DMS 273 (cell line): ENCODE measurements around the gene TBX5.

Source experiments
- DNase-seq: peaks from one replicate; lab custom pipeline; 2025; ENCODE audit not compliant: unreplicated experiment; lab: John Stamatoyannopoulos, UW

Gene TBX5

GRCh38 chr12:114406316-114406983 is 506 bp upstream of the TBX5 start:
- DNase-seq: no peak

- no peak for DNase-seq
These were observed 922 bp downstream of the TBX5 start for GRCh38 chr12:114404926-114405518.

- DNase-seq: no peak
These were observed 1.6 kb downstream of the TBX5 start for GRCh38 chr12:114404083-114404925.

GRCh38 chr12:114403690-114404066 is 2.3 kb downstream of the TBX5 start:
- no peak for DNase-seq

- no peak for DNase-seq
These were observed 2.8 kb downstream of the TBX5 start for GRCh38 chr12:114403011-114403689.

DNA sequence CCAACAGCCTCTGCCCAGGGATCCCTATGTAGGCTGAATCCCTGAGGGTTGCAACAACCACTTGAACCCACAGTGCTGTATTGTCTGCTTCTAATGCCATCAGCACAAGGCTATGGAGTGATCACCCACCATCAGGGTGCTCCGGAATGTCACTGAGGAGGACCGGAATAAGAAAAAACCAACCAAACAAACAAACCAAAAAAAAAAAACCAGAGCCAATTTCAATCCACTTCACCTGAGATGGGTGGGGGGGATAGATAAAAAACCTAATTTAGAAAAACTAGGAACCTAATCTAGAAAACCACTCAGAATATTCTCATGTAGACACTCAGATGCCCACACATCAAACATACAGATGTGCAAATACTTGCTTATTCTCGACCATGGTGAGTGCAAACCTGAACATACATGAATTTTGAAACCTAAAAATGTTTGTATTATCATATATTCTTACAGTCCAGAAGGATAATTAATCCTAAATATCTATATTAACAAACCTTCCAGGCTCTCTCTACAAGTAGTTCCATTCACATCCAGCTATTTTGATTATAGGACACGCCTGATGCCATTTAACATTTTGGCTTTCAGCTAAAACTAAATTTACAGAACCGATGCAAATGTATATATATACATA is 3.7 kb downstream of the TBX5 start:
- DNase-seq: no peak

DNA sequence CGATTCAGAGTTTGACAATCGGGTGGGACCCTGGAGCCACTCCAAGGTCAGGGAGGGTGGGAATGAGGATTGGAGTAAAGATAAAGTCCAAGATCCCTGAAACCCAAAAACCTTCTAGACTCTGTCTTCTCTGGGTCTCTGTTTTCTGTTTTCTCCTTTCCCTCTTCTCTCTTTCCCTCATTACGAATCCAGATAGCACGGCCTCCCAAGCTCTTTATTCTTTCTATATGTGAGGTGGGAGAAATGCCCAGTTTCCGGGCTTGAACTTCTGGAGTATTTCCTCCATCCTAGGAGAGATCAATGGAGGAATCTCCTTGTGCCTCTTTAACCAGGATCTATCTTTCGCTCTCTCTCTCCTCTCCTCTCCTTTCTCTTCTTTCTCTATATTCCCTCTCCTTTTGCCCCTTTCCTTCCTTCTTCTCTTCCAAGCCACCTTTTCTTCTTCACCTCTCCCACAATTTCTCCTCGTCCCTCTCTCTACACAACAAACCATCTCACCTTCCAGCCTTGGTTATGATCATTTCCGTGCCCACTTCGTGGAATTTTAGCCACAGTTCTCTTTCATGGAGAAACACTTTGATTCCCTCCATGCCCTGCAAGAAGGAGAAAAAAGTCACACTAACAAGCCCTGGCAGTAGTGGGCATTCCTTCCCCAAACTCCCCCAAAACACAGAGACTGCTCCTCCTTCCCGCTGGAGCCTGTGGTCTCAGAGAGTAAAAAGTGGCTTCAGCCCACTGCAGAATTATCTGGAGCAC is 4.4 kb downstream of the TBX5 start:
- DNase-seq: no peak

GRCh38 chr12:114400925-114401324 is 5.0 kb downstream of the TBX5 start:
- DNase-seq: no peak

DNA sequence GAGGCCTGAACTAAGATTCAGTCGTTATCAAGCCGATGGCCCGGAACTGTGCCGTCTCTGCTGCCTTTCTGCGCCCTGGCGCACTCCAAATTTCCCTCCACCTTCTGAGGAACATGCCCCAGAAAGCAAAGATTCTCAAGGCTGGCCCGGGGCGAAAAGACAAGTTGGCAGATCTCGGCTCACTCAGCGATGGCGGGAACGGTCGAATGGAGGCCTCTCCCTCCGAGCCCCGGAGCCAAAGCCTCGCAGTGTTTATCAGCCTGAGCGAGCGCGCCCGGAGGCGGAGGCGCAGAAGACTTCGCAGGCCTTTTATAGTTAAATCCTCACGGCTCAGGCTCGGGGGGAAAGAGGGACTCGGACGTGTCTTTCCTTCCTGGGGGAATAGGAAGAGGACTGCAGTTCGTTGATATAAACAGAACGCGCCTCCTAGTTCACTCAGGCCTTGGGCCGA is 5.6 kb downstream of the TBX5 start:
- DNase-seq: no peak

- no peak for DNase-seq
These were observed 6.2 kb downstream of the TBX5 start for GRCh38 chr12:114399664-114400211.

GRCh38 chr12:114397978-114398881 is 7.7 kb downstream of the TBX5 start:
- no peak for DNase-seq

- no peak for DNase-seq
These were observed 8.8 kb downstream of the TBX5 start for GRCh38 chr12:114396869-114397719.

DNA sequence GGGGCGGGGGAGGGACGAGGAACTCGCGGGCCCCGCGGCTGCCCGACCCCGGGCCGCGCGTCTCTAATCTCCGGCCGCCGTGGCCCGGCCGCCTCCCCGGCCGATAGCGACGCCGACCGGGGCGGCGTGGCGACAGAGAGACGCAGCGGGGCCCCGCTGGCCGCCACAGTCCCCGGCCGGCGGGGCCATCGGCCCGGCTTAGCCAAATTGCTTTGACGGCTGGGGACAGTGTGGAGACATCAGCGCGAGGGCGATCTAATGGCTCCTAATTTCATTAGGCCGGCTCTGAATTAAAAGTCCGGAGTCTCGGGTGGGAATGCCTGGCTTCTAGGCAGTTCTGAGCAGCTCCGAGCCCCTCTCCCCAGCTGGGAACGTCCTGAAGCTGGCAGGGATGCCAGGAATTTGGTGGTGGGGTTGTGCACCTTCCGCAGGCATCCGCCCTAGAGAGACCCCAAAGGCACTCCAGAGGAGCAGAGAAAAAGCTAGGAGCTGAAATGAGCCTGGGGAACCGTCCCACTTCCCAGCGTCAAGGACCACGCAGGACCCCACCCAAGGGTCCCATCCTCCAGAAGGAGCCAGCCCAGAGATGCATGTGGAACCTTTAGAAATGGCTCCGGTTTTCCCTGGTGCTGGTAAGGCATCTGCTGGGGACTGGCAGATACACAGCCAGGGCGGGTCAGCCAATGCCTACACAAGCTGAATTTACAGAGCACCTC is 9.6 kb downstream of the TBX5 start:
- no peak for DNase-seq

DNA sequence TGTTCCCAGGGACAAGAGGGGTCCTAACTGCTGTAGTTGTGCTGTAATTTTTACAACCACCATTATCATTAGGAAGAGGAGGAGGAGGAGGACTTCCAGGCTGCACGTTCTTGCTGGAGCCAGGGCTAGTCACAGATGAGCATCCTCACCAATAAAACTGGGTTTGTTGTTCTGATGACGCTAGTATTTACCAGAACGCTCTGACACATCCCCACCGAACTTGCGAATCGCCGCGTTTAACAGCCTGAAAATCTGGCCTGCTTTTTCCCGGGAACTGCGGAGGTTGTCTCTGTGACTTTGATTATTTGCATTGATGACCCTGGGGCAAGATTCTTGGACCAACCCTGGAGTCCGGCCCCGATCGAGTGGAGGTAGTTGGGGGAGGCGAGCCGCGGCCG is 10.2 kb downstream of the TBX5 start:
- DNase-seq: no peak

DNA sequence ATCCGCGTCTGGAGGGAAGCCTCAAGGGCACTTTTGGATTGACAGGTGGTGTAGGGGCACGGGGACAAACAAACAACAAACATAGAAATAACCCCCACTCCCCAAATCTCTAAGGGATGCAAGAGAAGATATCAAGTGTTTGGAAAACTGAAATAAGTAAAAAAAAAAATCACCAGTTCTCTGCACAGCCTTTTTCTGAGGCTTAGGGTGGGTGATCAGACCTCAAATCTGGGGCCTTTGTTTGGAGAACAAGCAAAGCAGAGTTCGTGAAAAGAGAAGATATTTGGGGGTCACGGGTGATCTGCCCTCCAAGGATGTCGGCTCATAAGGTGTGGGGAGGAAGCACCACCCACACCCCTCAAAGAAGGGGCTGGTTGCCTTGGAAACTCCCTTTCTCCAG is 10.7 kb downstream of the TBX5 start:
- no peak for DNase-seq

- no peak for DNase-seq
These were observed 12.4 kb downstream of the TBX5 start for GRCh38 chr12:114393569-114393968.

DNA sequence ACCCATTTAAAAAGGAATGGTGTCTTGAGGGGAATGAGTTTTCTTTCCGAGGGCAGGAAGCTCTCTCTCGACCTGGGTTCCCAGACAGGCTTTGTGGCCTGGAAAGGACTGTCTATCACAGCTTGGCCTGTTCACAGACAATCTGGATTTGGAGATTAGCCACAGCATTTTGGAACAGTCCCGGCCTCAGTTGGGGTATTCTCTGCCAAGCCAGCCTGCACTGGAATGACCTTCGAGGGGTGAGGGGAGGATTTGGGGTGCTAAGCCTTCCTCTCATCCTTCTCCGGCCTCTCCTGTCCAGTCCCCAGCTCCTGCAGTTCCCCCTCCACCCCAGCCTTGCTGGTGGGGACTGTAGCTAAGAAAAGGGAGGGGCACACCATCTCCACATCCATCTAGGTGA is 13.0 kb downstream of the TBX5 start:
- no peak for DNase-seq

- DNase-seq: no peak
These were observed 14.9 kb downstream of the TBX5 start for GRCh38 chr12:114391088-114391487.
